Measurements from ENCODE around the gene PSMD9.

DNA sequence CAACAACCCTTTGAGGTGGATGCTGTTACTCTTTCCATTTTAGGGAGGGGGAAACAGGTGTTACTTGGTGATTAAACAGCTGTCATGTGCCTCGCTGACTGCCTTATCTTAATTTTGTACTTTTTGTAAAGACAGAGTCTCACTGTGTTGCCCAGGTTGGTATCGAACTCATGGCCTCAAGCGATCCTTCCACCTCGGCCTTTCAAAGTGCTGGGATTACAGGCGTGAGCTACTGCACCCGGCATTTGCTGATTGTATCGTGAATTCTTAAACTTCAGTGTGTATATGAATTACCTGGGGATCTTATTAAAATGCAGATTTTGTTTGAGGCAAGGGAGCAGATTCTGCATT lies 659 bp downstream of the PSMD9 start:
- TF ChIP-seq, protein P1, sequence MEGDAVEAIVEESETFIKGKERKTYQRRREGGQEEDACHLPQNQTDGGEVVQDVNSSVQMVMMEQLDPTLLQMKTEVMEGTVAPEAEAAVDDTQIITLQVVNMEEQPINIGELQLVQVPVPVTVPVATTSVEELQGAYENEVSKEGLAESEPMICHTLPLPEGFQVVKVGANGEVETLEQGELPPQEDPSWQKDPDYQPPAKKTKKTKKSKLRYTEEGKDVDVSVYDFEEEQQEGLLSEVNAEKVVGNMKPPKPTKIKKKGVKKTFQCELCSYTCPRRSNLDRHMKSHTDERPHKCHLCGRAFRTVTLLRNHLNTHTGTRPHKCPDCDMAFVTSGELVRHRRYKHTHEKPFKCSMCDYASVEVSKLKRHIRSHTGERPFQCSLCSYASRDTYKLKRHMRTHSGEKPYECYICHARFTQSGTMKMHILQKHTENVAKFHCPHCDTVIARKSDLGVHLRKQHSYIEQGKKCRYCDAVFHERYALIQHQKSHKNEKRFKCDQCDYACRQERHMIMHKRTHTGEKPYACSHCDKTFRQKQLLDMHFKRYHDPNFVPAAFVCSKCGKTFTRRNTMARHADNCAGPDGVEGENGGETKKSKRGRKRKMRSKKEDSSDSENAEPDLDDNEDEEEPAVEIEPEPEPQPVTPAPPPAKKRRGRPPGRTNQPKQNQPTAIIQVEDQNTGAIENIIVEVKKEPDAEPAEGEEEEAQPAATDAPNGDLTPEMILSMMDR (conservative IDR thresholded peaks at IDR 0.05; ENCODE audit: low read depth, low read length) = no peak
- TF ChIP-seq EZH2phosphoT487 (IDR thresholded peaks at IDR 0.05; ENCODE audit: borderline replicate concordance, low read length) (no peak), EZH2 (IDR thresholded peaks at IDR 0.05; ENCODE audit: low read length, unreplicated experiment) (no peak)
